ENCODE results near the gene SFXN5.

DNA sequence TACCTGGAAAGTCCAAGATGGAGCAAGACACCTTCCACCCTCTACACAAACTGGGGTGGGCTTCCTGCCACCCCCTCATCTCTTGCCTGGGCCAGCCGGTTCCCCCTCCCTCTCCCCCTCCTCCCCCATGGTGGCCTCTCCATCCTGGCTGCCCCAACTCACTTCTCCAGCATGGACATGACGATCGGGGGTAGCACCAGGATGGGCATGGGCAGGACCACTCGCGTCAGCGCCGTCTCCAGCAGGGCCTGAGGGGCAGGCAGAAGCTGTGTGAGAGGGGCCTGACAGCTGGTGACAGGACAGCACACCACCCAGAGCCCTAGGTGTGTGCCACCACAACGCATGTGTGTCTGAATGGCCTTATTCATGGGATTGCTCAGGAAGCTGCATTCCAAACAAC lies 103.2 kb downstream of the SFXN5 start:
- TF ChIP-seq CTCF (IDR thresholded peaks at IDR 0.05) (no peak), POLR2A (IDR thresholded peaks at IDR 0.05) (no peak)

All from prostate gland (tissue), 2 donors.